Left ventricle myocardium inferior (tissue), 1 donor: ENCODE data around the gene RAB3GAP2. TPM values are rescaled to one million over a fixed set of nuclear protein-coding genes. Genes with fewer than 3 reads are reported as not detected.
"Not testable (repeated sequence)": the region's sequence is repeated elsewhere in the genome, so short reads cannot be mapped to it uniquely, and the experiment has no call there.

Experiments used
- DNase-seq: peaks from one replicate; pipeline ENCODE4 v3.0.0-alpha.2; 2020
- H3K27ac ChIP-seq: fragments of 200-600 bp; replicated peaks from 2 replicates; pipeline ENCODE4 v1.8.0; 2021
- H3K27me3 ChIP-seq: fragments of 200-600 bp; 2 replicates; pipeline ENCODE4 v1.8.0; 2021; ENCODE audit warnings: low read depth
- H3K36me3 ChIP-seq: fragments of 200-600 bp; 2 replicates; pipeline ENCODE4 v1.8.0; 2021
- H3K4me1 ChIP-seq: fragments of 200-600 bp; 2 replicates; pipeline ENCODE4 v1.8.0; 2021
- H3K4me3 ChIP-seq: fragments of 200-600 bp; 2 replicates; pipeline ENCODE4 v1.8.0; 2021; ENCODE audit warnings: mild to moderate bottlenecking, moderate library complexity
- H3K9me3 ChIP-seq: fragments of 200-600 bp; replicated peaks from 2 replicates; pipeline ENCODE4 v1.8.0; 2021
- CTCF ChIP-seq: fragments of 200-600 bp; IDR thresholded peaks from 2 replicates; pipeline ENCODE4 v1.8.0; 2021; ENCODE audit warnings: antibody characterized with exemption, mild to moderate bottlenecking, borderline replicate concordance
- intact Hi-C: fragments of 100-400 bp; cut with micrococcal nuclease; formaldehyde crosslinking; loops from one replicate; pipeline ENCODE4 v1.11.0; 2022
- total RNA-seq: library from RNA; stranded (reverse); fragmentation: NEBNext Ultra II Directional; extraction: Animal tissue kit (Norgen Biotek cat#: 25700); gene quantifications from one replicate; pipeline ENCODE4 v1.2.1, GENCODE V29; 2021
- donor health status: DM: no; HTN: yes; CAD: no; lungs with severe emphysema.

RAB3GAP2 gene
- total RNA-seq, 1 donor from 2014 or later = 20.3 TPM

GRCh38 chr1:220170836-220171526 is 101.3 kb downstream of the RAB3GAP2 start:
- Histone ChIP-seq H3K9me3 (no peaks in the 10 kb centered on the region), H3K4me3 (no peak overlapping the region), H3K36me3 (peaks cover 66% of the 10 kb centered on the region)

GRCh38 chr1:220169887-220170286 is 102.4 kb downstream of the RAB3GAP2 start:
- H3K27me3 ChIP-seq, intact Hi-C loops, DNase-seq, H3K4me1 ChIP-seq, H3K27ac ChIP-seq, H3K4me3 ChIP-seq, H3K9me3 ChIP-seq: not testable (repeated sequence)
- H3K36me3 ChIP-seq = peaks cover 77% of the 10 kb centered on the region

More at GRCh38 chr1:220170836-220171526, 101.3 kb downstream of the RAB3GAP2 start:
- Histone ChIP-seq H3K27me3 (no peaks in the 10 kb centered on the region), H3K27ac (no peak overlapping the region), H3K4me1 (no peaks in the 10 kb centered on the region)
- no peak for TF ChIP-seq CTCF
- no peak for DNase-seq
- intact Hi-C loops = no loop called here

GRCh38 chr1:220166853-220167252 is 105.4 kb downstream of the RAB3GAP2 start:
- intact Hi-C loops = no loop called here
- no peak for DNase-seq
- H3K4me1 ChIP-seq = no peaks in the 10 kb centered on the region
- no peaks in the 10 kb centered on the region for H3K9me3 ChIP-seq
- peaks cover 83% of the 10 kb centered on the region for H3K36me3 ChIP-seq
- TF ChIP-seq CTCF = no peak
- H3K27me3 ChIP-seq = no peaks in the 10 kb centered on the region
- no peak overlapping the region for H3K4me3 ChIP-seq
- no peak overlapping the region for H3K27ac ChIP-seq

GRCh38 chr1:220164517-220164916 is 107.7 kb downstream of the RAB3GAP2 start:
- TF ChIP-seq CTCF = no peak
- peaks cover 82% of the 10 kb centered on the region for H3K36me3 ChIP-seq
- no peaks in the 10 kb centered on the region for H3K9me3 ChIP-seq
- H3K27ac ChIP-seq = no peak overlapping the region
- no peaks in the 10 kb centered on the region for H3K4me1 ChIP-seq
- DNase-seq = no peak
- H3K4me3 ChIP-seq = no peak overlapping the region
- intact Hi-C loops = no loop called here
- H3K27me3 ChIP-seq = no peaks in the 10 kb centered on the region

GRCh38 chr1:220164116-220164515 is 108.1 kb downstream of the RAB3GAP2 start:
- H3K36me3 ChIP-seq = peaks cover 82% of the 10 kb centered on the region
- no peak for TF ChIP-seq CTCF

GRCh38 chr1:220160027-220160426 is 112.2 kb downstream of the RAB3GAP2 start:
- Histone ChIP-seq H3K4me1 (peaks cover under 1% of the 10 kb centered on the region), H3K4me3 (no peak overlapping the region), H3K27me3 (no peaks in the 10 kb centered on the region), H3K27ac (no peak overlapping the region), H3K36me3 (peaks cover 84% of the 10 kb centered on the region), H3K9me3 (no peaks in the 10 kb centered on the region)
- DNase-seq = no peak
- no peak for TF ChIP-seq CTCF
- intact Hi-C loops = no loop called here

More at GRCh38 chr1:220164116-220164515, 108.1 kb downstream of the RAB3GAP2 start:
- no peak for DNase-seq
- Histone ChIP-seq H3K9me3 (no peaks in the 10 kb centered on the region), H3K27me3 (no peaks in the 10 kb centered on the region), H3K4me3 (no peak overlapping the region), H3K27ac (no peak overlapping the region), H3K4me1 (no peaks in the 10 kb centered on the region)
- intact Hi-C loops = no loop called here
